Fibroblast of skin of scalp (primary cell): Measurements from ENCODE around the gene BPIFA3. TPM values are rescaled to one million over a fixed set of nuclear protein-coding genes. Genes with fewer than 3 reads are reported as not detected.
"Not testable (repeated sequence)": the region's sequence is repeated elsewhere in the genome, so short reads cannot be mapped to it uniquely, and the experiment has no call there.

Experiments
- DNase-seq: peaks from one replicate; pipeline ENCODE4 v3.0.0-alpha.2; 2013
- polyA plus RNA-seq, 2 experiments: library from polyadenylated mRNA; unstranded; fragments of 120-200 nt; gene quantifications; one replicate each; pipeline ENCODE4 v1.2.1, GENCODE V29; 2013; ENCODE audit not compliant: insufficient read length in 2 of 2

BPIFA3 gene
- polyA plus RNA-seq (2013, experiment 1 of 2; ENCODE audit: insufficient read length), result not detected
- polyA plus RNA-seq (2013, experiment 2 of 2; ENCODE audit: insufficient read length), result not detected

DNA sequence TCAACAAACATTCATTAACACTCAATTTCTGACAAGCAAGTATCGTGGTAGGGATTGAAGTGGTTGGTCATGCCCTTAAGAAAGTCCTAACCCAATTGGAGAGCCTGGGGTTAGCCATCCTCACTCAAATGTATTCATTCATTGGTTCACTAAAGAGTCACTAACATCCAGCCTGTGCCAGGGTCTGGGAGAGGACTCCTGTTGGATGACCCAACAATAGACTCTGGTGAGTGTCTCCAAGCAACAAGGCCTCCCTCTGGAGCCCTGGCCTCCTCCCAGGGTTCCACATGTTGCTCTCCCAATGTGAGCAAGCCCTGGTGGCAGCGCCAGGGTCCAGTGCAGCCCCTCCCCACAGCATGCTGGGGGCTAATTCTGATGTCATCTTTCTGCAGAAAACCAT is at the start of gene BPIFA3:
TSS of gene BPIFA3 (plus strand) at position 301 of the 400 bp plus-strand sequence. CDS start 185 bp downstream, outside the sequence.
- no peak for DNase-seq

DNA sequence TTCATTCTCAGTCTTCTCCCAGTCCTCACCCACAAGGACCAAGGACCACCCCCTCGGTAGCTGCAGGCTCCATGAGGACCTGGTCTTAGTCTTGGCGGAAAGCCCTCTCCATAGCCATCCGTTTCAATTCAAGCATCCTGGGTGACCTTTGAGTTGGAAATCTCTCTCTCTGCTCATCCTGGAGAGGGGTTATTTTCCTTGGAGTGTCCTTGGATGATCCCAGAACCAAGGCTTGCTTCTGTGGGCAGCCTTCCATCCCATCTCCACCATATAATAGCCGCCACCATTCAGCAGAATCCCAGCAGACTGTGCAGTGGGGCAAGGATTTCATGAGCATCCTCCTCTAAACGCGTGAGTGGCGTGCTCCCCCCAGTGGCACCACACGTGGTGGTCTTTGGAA is 49.3 kb upstream of the BPIFA3 start, which contains the start of gene BPIFA2:
TSS of gene BPIFA2 (plus strand) at position 301 of the 400 bp plus-strand sequence. CDS start 987 bp downstream, outside the sequence.
- no peak for DNase-seq

DNA sequence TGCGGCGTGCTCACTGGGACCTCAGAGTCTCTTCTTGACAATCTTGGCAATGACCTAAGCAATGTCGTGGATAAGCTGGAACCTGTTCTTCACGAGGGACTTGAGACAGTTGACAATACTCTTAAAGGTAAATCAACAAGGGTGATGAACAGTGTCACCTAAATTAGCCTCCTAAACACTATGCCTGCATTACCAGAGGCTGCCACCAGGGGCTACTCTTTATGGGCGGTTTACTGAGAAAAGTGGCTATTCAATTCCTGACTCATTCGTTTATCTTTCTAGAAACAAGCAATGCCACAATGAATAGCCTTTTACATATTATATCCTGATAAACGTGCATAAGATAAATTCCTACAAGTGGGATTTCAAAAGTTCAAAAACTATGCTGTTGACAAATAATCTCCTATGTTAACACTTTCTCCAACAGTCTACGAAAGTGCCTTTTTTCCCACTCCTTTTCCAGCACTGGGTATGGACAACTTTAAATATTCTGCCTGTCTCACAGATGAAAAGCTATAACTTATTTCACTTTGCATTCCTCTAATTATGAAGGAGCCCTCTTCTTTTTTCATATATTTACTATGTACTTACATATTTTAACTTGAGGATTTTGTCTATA is 47.9 kb upstream of the BPIFA3 start:
- no peak for DNase-seq

GRCh38 chr20:33172781-33173180 is 44.4 kb upstream of the BPIFA3 start:
- DNase-seq, result no peak

DNA sequence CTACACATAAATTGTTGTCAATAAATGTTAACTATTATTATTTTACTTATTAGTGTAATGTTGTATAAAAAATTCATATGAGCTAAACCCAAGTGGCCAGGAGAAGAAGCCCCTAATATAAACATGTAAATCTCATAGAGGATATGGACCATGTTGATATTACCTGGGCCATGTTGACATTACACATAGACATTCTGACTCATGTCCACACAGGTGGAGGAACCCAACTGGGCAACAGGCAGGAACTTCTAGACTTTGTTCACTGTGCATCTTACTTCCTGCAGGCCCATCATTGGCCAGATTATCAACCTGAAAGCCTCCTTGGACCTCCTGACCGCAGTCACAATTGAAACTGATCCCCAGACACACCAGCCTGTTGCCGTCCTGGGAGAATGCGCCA is 42.0 kb upstream of the BPIFA3 start:
- DNase-seq, result no peak

DNA sequence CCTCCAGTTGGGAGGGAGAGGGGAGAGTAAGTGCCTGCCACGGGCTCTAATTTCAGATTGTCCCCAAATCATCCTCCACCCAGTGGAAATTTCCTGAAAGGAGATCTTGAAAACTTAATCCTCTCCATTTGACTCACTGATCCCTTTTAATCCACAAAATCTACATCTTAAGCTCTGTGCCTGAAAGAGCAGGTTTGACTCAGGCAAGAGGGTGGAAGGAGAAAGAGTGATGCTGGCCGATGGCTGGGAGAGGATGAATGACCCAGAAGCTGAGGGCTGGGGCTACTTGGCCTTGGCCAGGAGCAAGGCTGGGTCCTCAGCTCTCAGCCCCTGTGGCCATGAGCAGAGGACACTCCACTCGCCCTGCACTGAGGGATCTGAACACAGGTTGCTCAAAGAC is 41.1 kb upstream of the BPIFA3 start:
- DNase-seq, result no peak

DNA sequence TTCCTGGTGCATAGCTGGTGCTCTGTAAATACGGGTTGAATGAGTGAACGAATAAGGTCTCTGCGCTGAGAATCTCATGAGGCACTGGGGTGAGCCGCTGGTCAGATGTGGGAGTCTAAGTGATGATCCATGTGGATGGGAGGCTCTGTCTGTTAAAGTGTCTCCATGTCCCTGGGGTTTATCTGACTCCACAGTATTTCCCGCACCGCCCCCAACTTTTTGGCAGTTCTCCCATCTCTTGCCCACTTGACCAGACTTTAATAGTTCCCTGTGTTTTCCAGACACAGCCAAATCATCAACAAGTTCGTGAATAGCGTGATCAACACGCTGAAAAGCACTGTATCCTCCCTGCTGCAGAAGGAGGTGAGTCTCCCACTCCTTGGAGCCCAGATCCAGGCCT is 39.3 kb upstream of the BPIFA3 start:
- DNase-seq, result no peak

GRCh38 chr20:33178726-33179125 is 38.4 kb upstream of the BPIFA3 start:
- no peak for DNase-seq

GRCh38 chr20:33180169-33180568 is 37.0 kb upstream of the BPIFA3 start:
- DNase-seq, result no peak

DNA sequence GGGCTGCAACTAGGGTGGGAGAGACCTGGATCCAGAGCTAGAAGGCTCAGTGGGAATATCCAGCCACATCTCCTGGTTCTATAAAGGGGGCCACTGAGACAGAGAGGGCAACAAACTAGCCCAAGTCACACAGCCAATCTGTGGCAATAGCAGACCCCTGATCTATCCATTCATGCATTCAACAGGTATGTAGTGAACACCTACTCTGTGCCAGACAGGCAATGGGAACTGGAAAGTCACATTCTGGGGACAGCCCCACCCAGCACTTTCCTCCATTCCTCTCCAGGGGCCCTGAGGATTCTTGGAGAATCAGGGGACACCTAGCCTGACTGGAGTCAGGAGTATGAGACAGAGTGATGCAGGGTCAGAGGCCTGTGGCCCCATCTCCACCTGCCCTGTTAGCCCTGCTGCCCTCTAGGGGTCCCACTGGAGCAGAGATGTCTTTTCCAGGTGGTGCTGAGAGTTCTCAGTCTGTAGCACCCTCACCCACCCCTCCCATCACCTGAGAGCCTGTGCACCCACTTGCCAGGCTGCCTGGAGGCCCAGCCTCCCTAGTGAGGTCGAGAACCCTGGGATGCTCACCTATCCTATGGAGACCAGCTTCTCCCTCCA is 35.6 kb upstream of the BPIFA3 start:
- no peak for DNase-seq

DNA sequence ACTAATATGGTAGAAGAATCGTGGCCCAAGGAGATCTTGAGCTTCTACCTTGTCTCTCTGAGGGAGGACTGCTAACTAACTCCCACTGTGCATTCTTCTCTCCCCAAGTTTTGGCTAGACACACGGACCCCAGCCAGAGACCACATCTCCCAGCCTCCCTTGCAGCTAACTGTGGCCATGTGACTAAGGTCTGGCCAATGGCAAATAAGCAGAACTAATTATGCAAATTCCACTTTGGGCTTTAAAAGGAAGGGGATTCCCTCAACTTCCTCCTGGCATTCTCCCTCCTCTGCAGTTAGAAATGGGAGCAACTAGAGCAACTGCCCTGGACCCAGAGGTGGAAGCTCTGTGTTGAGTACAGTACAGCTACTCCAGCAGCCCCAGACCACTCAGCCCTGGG is 33.8 kb upstream of the BPIFA3 start:
- DNase-seq, result no peak

DNA sequence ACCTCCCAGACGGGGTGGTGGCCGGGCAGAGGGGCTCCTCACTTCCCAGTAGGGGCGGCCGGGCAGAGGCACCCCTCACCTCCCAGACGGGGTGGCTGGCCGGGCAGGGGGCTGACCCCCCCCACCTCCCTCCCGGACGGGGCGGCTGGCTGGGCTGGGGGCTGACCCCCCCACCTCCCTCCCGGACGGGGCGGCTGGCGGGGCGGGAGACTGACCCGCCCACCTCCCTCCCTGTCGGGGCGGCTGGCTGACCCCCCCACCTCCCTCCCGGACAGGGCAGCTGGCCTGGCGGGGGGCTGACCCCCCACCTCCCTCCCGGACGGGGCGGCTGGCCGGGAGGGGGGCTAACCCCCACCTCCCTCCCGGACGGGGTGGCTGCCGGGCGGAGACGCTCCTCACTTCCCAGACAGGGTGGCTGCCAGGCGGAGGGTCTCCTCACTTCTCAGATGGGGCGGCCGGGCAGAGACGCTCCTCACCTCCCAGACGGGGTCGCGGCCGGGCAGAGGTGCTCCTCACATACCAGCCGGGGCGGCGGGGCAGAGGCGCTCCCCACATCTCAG is 32.0 kb upstream of the BPIFA3 start:
- not testable (repeated sequence) for DNase-seq

DNA sequence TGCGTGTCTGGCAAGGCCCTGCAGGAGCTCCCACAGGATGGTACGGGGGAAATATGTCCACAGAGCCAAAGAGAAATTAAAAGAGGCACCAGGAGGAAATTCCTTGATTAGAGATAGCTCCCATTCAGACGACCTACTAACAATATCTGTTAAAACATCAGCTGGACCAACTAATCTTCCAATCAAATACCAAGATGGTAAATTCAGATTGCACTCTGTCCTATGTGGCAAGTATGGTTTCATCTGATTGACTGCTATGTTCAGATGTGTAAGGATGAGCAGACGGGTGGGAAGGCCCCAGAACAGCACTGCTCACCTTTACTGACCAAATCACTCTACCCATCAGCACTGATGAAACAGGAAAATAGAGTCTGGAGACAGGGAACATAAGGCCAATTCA is 29.7 kb upstream of the BPIFA3 start:
- DNase-seq, result no peak

DNA sequence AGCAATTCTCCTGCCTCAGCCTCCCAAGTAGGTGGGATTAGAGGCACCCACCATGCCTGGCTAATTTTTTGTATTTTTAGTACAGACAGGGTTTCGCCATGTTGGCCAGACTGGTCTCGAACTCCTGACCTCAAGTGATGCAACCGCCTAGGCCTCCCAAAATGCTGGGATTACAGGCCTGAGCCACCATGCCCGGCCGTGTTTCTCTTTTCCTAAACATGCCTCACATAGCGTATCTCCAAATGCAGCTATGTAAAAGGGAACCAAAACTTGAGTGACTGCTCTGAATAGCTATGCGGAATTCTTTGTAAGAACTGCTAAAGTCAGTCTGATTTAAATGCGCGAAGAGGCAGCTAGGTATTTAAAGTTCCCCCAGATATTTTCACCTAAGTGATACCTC is 28.7 kb upstream of the BPIFA3 start:
- no peak for DNase-seq

GRCh38 chr20:33191484-33191883 is 25.7 kb upstream of the BPIFA3 start:
- DNase-seq, result no peak

- DNase-seq, result no peak
Observed at GRCh38 chr20:33191955-33192354, 25.2 kb upstream of the BPIFA3 start.

- no peak for DNase-seq
Observed at GRCh38 chr20:33192912-33193501, 24.1 kb upstream of the BPIFA3 start.

DNA sequence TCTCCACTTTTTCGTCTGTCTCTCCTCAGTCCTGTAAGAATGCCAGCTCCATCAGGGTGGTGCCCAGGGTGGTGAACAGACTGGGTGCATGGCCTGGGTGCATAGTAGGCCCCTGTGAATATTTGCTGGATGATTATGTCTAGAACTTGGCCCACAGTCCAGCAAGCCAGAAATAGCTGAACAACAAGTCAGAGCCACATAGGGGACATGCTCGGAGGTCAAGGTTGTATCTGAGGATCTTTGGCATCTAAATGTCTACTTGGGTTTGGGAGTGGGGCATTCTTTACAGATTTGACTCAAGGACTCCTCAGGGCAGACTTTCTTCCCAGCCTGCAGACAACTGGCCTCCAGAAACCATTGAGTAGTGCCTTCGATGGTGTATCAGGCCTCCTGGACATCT is 18.1 kb upstream of the BPIFA3 start:
- no peak for DNase-seq

DNA sequence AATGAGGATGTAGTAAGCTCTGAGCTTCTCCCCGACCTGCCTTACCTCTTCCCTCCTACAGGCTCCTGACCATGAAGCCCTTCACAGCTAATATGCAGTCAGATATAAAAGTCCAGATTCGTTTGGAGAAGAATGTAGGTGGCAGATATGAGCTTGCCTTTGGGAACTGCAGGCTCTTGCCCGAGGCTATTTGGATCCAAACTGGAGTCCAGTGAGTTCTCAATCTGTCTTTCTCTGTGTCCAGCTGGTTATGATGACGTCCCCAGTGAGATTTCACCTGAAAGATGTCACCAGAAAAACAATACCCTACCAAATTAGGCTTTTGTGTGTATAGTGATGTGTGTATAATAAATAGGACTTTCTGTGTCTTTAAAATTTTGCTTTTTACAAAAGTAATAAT is 14.7 kb upstream of the BPIFA3 start:
- DNase-seq, result no peak

DNA sequence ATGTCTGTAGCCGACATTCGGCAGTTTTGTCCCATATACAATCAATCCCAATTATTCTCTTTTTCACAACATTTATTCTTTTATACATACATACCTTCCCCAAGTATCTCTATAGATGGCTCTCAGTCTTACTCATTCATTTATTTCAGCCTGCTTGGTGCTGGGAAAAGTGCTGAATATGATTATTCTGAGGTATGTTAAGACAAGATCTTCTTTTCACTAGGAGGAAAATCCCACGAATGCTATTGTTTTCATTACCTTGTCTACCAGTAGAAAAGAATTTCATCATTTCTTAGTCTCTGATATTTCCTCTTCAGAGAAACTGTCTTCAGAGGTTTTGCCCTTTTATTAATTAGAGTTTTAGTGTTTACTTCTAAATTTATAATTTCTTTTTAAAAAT is 13.7 kb upstream of the BPIFA3 start:
- no peak for DNase-seq

GRCh38 chr20:33209789-33210188 is 7.4 kb upstream of the BPIFA3 start:
- DNase-seq, result peak; percentile 67

DNA sequence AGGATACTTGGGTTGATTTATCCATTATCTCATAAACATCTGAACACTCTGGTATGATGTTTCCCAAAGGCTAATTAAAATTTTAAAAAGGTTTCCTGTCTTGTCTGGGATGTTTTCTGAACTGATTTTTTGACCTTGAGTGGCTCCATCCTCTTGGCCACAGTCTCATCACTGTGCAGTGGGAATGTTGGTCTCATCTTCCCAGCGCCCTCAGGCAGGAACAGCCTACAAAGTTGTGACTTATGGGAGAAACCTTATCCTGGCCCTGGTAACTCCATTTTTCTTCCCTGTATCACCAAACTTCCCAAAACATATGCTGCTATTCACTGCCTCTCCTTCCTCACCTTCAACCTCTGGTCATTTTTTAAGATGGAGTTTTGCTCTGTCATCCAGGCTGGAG is 6.8 kb upstream of the BPIFA3 start:
- no peak for DNase-seq

GRCh38 chr20:33211817-33212424 is 5.2 kb upstream of the BPIFA3 start:
- DNase-seq, result peak; percentile 19
